Upper lobe of left lung (tissue), 4 donors: ENCODE measurements around the gene MAN1C1.

Source experiments
- CTCF ChIP-seq, 6 experiments: fragments of 450-650 bp in 4 of 6; fragments of 200-600 bp in 2 of 6; sonication (generic) in 2 of 6; IDR thresholded peaks; one replicate each; pipeline ENCODE4 v1.5.1; 2016 to 2019; ENCODE audit warnings: antibody characterized with exemption in 6 of 6
- EP300 ChIP-seq, 4 donors: sonication (generic); formaldehyde crosslinking; IDR thresholded peaks; one replicate each; pipeline ENCODE4 v1.5.1; 2017; ENCODE audit warnings: antibody characterized with exemption in 4 of 4, control low read depth in 2 of 4
- POLR2A ChIP-seq, 4 donors: fragments of 450-650 bp; IDR thresholded peaks; one replicate each; pipeline ENCODE4 v1.5.1; 2016 to 2017; ENCODE audit warnings: antibody characterized with exemption in 4 of 4, mild to moderate bottlenecking in 2 of 4
- POLR2AphosphoS5 ChIP-seq, 2 donors: sonication (generic); formaldehyde crosslinking; IDR thresholded peaks; one replicate each; pipeline ENCODE4 v1.5.1; 2017; ENCODE audit warnings: antibody characterized with exemption in 2 of 2

GRCh38 chr1:25727088-25727487 is 110.5 kb downstream of the MAN1C1 start:
- TF ChIP-seq POLR2A (IDR thresholded peaks at IDR 0.05) (no peak), CTCF (IDR thresholded peaks at IDR 0.05) (no peak), POLR2AphosphoS5 (IDR thresholded peaks at IDR 0.05) (no peak), EP300 (IDR thresholded peaks at IDR 0.05) (no peak)
